Gastroesophageal sphincter (tissue), 3 donors: Measurements from ENCODE around the gene DCTN2.

Experiments
- CTCF ChIP-seq, 4 experiments: fragments of 200-600 bp in 2 of 4; fragments of 450-650 bp in 2 of 4; sonication (generic) in 1 of 4; IDR thresholded peaks; one replicate each; pipeline ENCODE4 v1.5.1; 2017 to 2019; ENCODE audit warnings: antibody characterized with exemption in 4 of 4, mild to moderate bottlenecking in 2 of 4, moderate library complexity in 2 of 4
- EP300 ChIP-seq: sonication (generic); formaldehyde crosslinking; IDR thresholded peaks from one replicate; pipeline ENCODE4 v1.6.1; 2017; ENCODE audit warnings: antibody characterized with exemption, mild to moderate bottlenecking

GRCh38 chr12:57575771-57576612 is 29.0 kb upstream of the DCTN2 start:
- TF ChIP-seq EP300 (no peak), CTCF (IDR thresholded peaks at IDR 0.05) (no peak)
